Skeletal muscle satellite cell (primary cell): ENCODE measurements around the gene NIFK.
"Not testable (repeated sequence)": the region's sequence is repeated elsewhere in the genome, so short reads cannot be mapped to it uniquely, and the experiment has no call there.

ENCODE experiments used
- H3K27me3 ChIP-seq: 2 replicates; pipeline ENCODE4 v1.7.0; 2013; ENCODE audit warnings: low read length; ENCODE audit not compliant: control insufficient read depth, insufficient read depth
- H3K36me3 ChIP-seq: 2 replicates; pipeline ENCODE4 v1.7.0; 2013; ENCODE audit warnings: mild to moderate bottlenecking, control low read depth, low read length; ENCODE audit not compliant: insufficient read depth
- H3K4me1 ChIP-seq: 2 replicates; pipeline ENCODE4 v1.7.0; 2013; ENCODE audit warnings: low read length; ENCODE audit not compliant: control insufficient read depth, insufficient read depth
- H3K4me2 ChIP-seq: 2 replicates; pipeline ENCODE4 v1.7.0; 2013; ENCODE audit warnings: mild to moderate bottlenecking, low read length
- H3K4me3 ChIP-seq: 2 replicates; pipeline ENCODE4 v1.7.0; 2013; ENCODE audit warnings: low read length
- H3K9ac ChIP-seq: 2 replicates; pipeline ENCODE4 v1.7.0; 2013; ENCODE audit warnings: mild to moderate bottlenecking, low read depth, low read length, moderate library complexity
- H3K9me3 ChIP-seq: replicated peaks from 2 replicates; pipeline ENCODE4 v1.7.0; 2013; ENCODE audit warnings: mild to moderate bottlenecking, control low read depth, low read length

Gene NIFK

GRCh38 chr2:121707344-121707919 is 29.2 kb downstream of the NIFK start:
- H3K27me3 ChIP-seq = no peaks in the 10 kb centered on the region
- no peaks in the 10 kb centered on the region for H3K36me3 ChIP-seq
- no peak overlapping the region for H3K4me2 ChIP-seq
- H3K4me1 ChIP-seq = peaks cover 14% of the 10 kb centered on the region
- H3K9ac ChIP-seq = no peak overlapping the region
- no peak overlapping the region for H3K4me3 ChIP-seq
- H3K9me3 ChIP-seq = no peaks in the 10 kb centered on the region

- Histone ChIP-seq H3K27me3 (no peaks in the 10 kb centered on the region), H3K4me2 (no peak overlapping the region), H3K4me3 (no peak overlapping the region)
Observed at GRCh38 chr2:121705958-121706357, 30.7 kb downstream of the NIFK start.

GRCh38 chr2:121705390-121705789 is 31.3 kb downstream of the NIFK start:
- H3K9ac ChIP-seq = no peak overlapping the region
- H3K4me3 ChIP-seq = no peak overlapping the region
- no peaks in the 10 kb centered on the region for H3K9me3 ChIP-seq
- no peak overlapping the region for H3K4me2 ChIP-seq
- peaks cover 5% of the 10 kb centered on the region for H3K4me1 ChIP-seq
- H3K36me3 ChIP-seq = no peaks in the 10 kb centered on the region
- no peaks in the 10 kb centered on the region for H3K27me3 ChIP-seq

More at GRCh38 chr2:121705958-121706357, 30.7 kb downstream of the NIFK start:
- H3K4me1 ChIP-seq = peaks cover 11% of the 10 kb centered on the region
- no peak overlapping the region for H3K9ac ChIP-seq
- H3K36me3 ChIP-seq = no peaks in the 10 kb centered on the region
- no peaks in the 10 kb centered on the region for H3K9me3 ChIP-seq

- H3K9ac ChIP-seq, H3K4me2 ChIP-seq, H3K36me3 ChIP-seq, H3K27me3 ChIP-seq, H3K9me3 ChIP-seq, H3K4me3 ChIP-seq: not testable (repeated sequence)
- peaks cover 19% of the 10 kb centered on the region for H3K4me1 ChIP-seq
Observed at GRCh38 chr2:121701761-121702160, 34.9 kb downstream of the NIFK start.

- Histone ChIP-seq H3K4me2 (peak overlapping the region; percentile 61), H3K36me3 (no peaks in the 10 kb centered on the region), H3K4me1 (peaks cover 24% of the 10 kb centered on the region), H3K4me3 (peak overlapping the region; percentile 28), H3K9ac (no peak overlapping the region), H3K27me3 (no peaks in the 10 kb centered on the region), H3K9me3 (no peaks in the 10 kb centered on the region)
Observed at GRCh38 chr2:121699421-121700333, 37.0 kb downstream of the NIFK start.

- H3K4me3 ChIP-seq = no peak overlapping the region
- no peaks in the 10 kb centered on the region for H3K27me3 ChIP-seq
- H3K9ac ChIP-seq = no peak overlapping the region
- H3K9me3 ChIP-seq = no peaks in the 10 kb centered on the region
- H3K4me1 ChIP-seq = peaks cover 30% of the 10 kb centered on the region
- H3K36me3 ChIP-seq = no peaks in the 10 kb centered on the region
- no peak overlapping the region for H3K4me2 ChIP-seq
Observed at GRCh38 chr2:121698318-121698930, 38.3 kb downstream of the NIFK start.

GRCh38 chr2:121697108-121697631 is 39.5 kb downstream of the NIFK start:
- Histone ChIP-seq H3K9ac (no peak overlapping the region), H3K4me3 (no peak overlapping the region), H3K4me2 (no peak overlapping the region), H3K4me1 (peaks cover 30% of the 10 kb centered on the region), H3K27me3 (no peaks in the 10 kb centered on the region), H3K9me3 (no peaks in the 10 kb centered on the region), H3K36me3 (no peaks in the 10 kb centered on the region)

GRCh38 chr2:121696410-121696930 is 40.2 kb downstream of the NIFK start:
- H3K4me1 ChIP-seq = peaks cover 30% of the 10 kb centered on the region
- H3K9me3 ChIP-seq = no peaks in the 10 kb centered on the region
- no peak overlapping the region for H3K4me2 ChIP-seq
- H3K36me3 ChIP-seq = no peaks in the 10 kb centered on the region
- no peak overlapping the region for H3K4me3 ChIP-seq
- no peak overlapping the region for H3K9ac ChIP-seq
- H3K27me3 ChIP-seq = no peaks in the 10 kb centered on the region

- no peak overlapping the region for H3K4me2 ChIP-seq
- peaks cover 28% of the 10 kb centered on the region for H3K4me1 ChIP-seq
- H3K27me3 ChIP-seq = no peaks in the 10 kb centered on the region
- H3K9me3 ChIP-seq = no peaks in the 10 kb centered on the region
- H3K9ac ChIP-seq = no peak overlapping the region
- H3K36me3 ChIP-seq = no peaks in the 10 kb centered on the region
- no peak overlapping the region for H3K4me3 ChIP-seq
Observed at GRCh38 chr2:121695171-121695451, 41.6 kb downstream of the NIFK start.

GRCh38 chr2:121694398-121695170 is 42.1 kb downstream of the NIFK start:
- peaks cover 23% of the 10 kb centered on the region for H3K4me1 ChIP-seq
- H3K36me3 ChIP-seq = no peaks in the 10 kb centered on the region

GRCh38 chr2:121690572-121690971 is 46.1 kb downstream of the NIFK start:
- H3K27me3 ChIP-seq, H3K36me3 ChIP-seq, H3K9ac ChIP-seq, H3K4me3 ChIP-seq, H3K9me3 ChIP-seq, H3K4me2 ChIP-seq: not testable (repeated sequence)
- H3K4me1 ChIP-seq = peaks cover 12% of the 10 kb centered on the region

More at GRCh38 chr2:121694398-121695170, 42.1 kb downstream of the NIFK start:
- H3K9ac ChIP-seq = no peak overlapping the region
- no peaks in the 10 kb centered on the region for H3K27me3 ChIP-seq
- H3K9me3 ChIP-seq = no peaks in the 10 kb centered on the region
- no peak overlapping the region for H3K4me2 ChIP-seq
- no peak overlapping the region for H3K4me3 ChIP-seq
